ENCODE results near the gene IL9.
"Not testable (repeated sequence)": the region's sequence is repeated elsewhere in the genome, so short reads cannot be mapped to it uniquely, and the experiment has no call there.

Gene IL9

GRCh38 chr5:135869935-135870334 is 25.7 kb downstream of the IL9 start:
- DNase-seq (ENCODE audit: low read depth in 2 of 3, low spot score in 2 of 3), result no peak

- no peak for DNase-seq (ENCODE audit: low read depth in 2 of 3, low spot score in 2 of 3)
Observed at GRCh38 chr5:135869276-135869675, 26.4 kb downstream of the IL9 start.

- no peak for DNase-seq (ENCODE audit: low read depth in 2 of 3, low spot score in 2 of 3)
Observed at GRCh38 chr5:135868681-135869080, 27.0 kb downstream of the IL9 start.

- no peak for DNase-seq (ENCODE audit: low read depth in 2 of 3, low spot score in 2 of 3)
Observed at GRCh38 chr5:135867599-135867998, 28.0 kb downstream of the IL9 start.

GRCh38 chr5:135866016-135866415 is 29.6 kb downstream of the IL9 start:
- no peak for DNase-seq (ENCODE audit: low read depth in 2 of 3, low spot score in 2 of 3)

GRCh38 chr5:135864503-135865435 is 30.9 kb downstream of the IL9 start:
- DNase-seq (ENCODE audit: low read depth in 2 of 3, low spot score in 2 of 3), result no peak

GRCh38 chr5:135862744-135863143 is 32.9 kb downstream of the IL9 start:
- DNase-seq (ENCODE audit: low read depth in 2 of 3, low spot score in 2 of 3), result no peak

GRCh38 chr5:135862086-135862485 is 33.6 kb downstream of the IL9 start:
- no peak for DNase-seq (ENCODE audit: low read depth in 2 of 3, low spot score in 2 of 3)

- DNase-seq (ENCODE audit: low read depth in 2 of 3, low spot score in 2 of 3), result no peak
Observed at GRCh38 chr5:135861641-135862040, 34.0 kb downstream of the IL9 start.

- no peak for DNase-seq (ENCODE audit: low read depth in 2 of 3, low spot score in 2 of 3)
Observed at GRCh38 chr5:135859641-135860040, 36.0 kb downstream of the IL9 start.

GRCh38 chr5:135859186-135859585 is 36.5 kb downstream of the IL9 start:
- not testable (repeated sequence) for DNase-seq (ENCODE audit: low read depth in 2 of 3, low spot score in 2 of 3)

GRCh38 chr5:135857630-135858311 is 37.9 kb downstream of the IL9 start:
- no peak for DNase-seq (ENCODE audit: low read depth in 2 of 3, low spot score in 2 of 3)

- no peak for DNase-seq (ENCODE audit: low read depth in 2 of 3, low spot score in 2 of 3)
Observed at GRCh38 chr5:135851915-135852845, 43.5 kb downstream of the IL9 start.

- DNase-seq (ENCODE audit: low read depth in 2 of 3, low spot score in 2 of 3), result no peak
Observed at GRCh38 chr5:135851186-135851914, 44.3 kb downstream of the IL9 start.

- DNase-seq (ENCODE audit: low read depth in 2 of 3, low spot score in 2 of 3), result no peak
Observed at GRCh38 chr5:135850671-135851070, 45.0 kb downstream of the IL9 start.

- DNase-seq (ENCODE audit: low read depth in 2 of 3, low spot score in 2 of 3), result no peak
Observed at GRCh38 chr5:135850231-135850630, 45.4 kb downstream of the IL9 start.

- no peak for DNase-seq (ENCODE audit: low read depth in 2 of 3, low spot score in 2 of 3)
Observed at GRCh38 chr5:135847976-135848375, 47.7 kb downstream of the IL9 start.

- DNase-seq (ENCODE audit: low read depth in 2 of 3, low spot score in 2 of 3), result no peak
Observed at GRCh38 chr5:135846311-135846710, 49.3 kb downstream of the IL9 start.

- no peak for DNase-seq (ENCODE audit: low read depth in 2 of 3, low spot score in 2 of 3)
Observed at GRCh38 chr5:135843571-135844337, 51.9 kb downstream of the IL9 start.

GRCh38 chr5:135842737-135843136 is 52.9 kb downstream of the IL9 start:
- no peak for DNase-seq (ENCODE audit: low read depth in 2 of 3, low spot score in 2 of 3)

Data from activated CD8-positive, alpha-beta memory T cell treated with anti-CD3 and anti-CD28 coated beads for 48 hours (primary cell).